Upper lobe of left lung (tissue), 6 donors: ENCODE results near the gene DCST1. TPM values are rescaled to one million over a fixed set of nuclear protein-coding genes. Genes with fewer than 3 reads are reported as not detected.
"Not testable (repeated sequence)": the region's sequence is repeated elsewhere in the genome, so short reads cannot be mapped to it uniquely, and the experiment has no call there.

Source experiments
- ATAC-seq, 2 donors: fragments of 200-7000 bp; cut with Tn5 transposase; one replicate each; pipeline ENCODE4 v1.9.1; 2022; ENCODE audit warnings: mild to moderate bottlenecking in 2 of 2, moderate library complexity in 2 of 2; ENCODE audit not compliant: low FRiP score in 2 of 2
- DNase-seq, 2 donors: peaks; one replicate each; pipeline ENCODE4 v3.0.0-alpha.2; 2019 to 2020
- H3K27ac ChIP-seq, 4 donors: fragments of 200-600 bp; sonication (generic); one replicate each; pipeline ENCODE4 v1.5.1; 2016 to 2019
- H3K27me3 ChIP-seq, 4 donors: fragments of 200-600 bp; sonication (generic); one replicate each; pipeline ENCODE4 v1.5.1; 2017 to 2019
- H3K36me3 ChIP-seq, 4 donors: fragments of 200-600 bp; sonication (generic); one replicate each; pipeline ENCODE4 v1.5.1; 2016 to 2019
- H3K4me1 ChIP-seq, 4 donors: fragments of 200-600 bp; sonication (generic); one replicate each; pipeline ENCODE4 v1.5.1; 2018 to 2019
- H3K4me3 ChIP-seq, 4 donors: fragments of 200-600 bp; sonication (generic); one replicate each; pipeline ENCODE4 v1.5.1; 2017 to 2019; ENCODE audit warnings: mild to moderate bottlenecking in 2 of 4, moderate library complexity in 1 of 4
- H3K9me3 ChIP-seq, 4 donors: fragments of 200-600 bp; sonication (generic); one replicate each; pipeline ENCODE4 v1.5.1; 2018 to 2019
- CTCF ChIP-seq, 6 experiments: fragments of 450-650 bp in 4 of 6; fragments of 200-600 bp in 2 of 6; sonication (generic) in 2 of 6; IDR thresholded peaks; one replicate each; pipeline ENCODE4 v1.5.1; 2016 to 2019; ENCODE audit warnings: antibody characterized with exemption in 6 of 6
- EP300 ChIP-seq, 4 donors: sonication (generic); formaldehyde crosslinking; IDR thresholded peaks; one replicate each; pipeline ENCODE4 v1.5.1; 2017; ENCODE audit warnings: antibody characterized with exemption in 4 of 4, control low read depth in 2 of 4
- POLR2A ChIP-seq, 4 donors: fragments of 450-650 bp; IDR thresholded peaks; one replicate each; pipeline ENCODE4 v1.5.1; 2016 to 2017; ENCODE audit warnings: antibody characterized with exemption in 4 of 4, mild to moderate bottlenecking in 2 of 4
- POLR2AphosphoS5 ChIP-seq, 2 donors: sonication (generic); formaldehyde crosslinking; IDR thresholded peaks; one replicate each; pipeline ENCODE4 v1.5.1; 2017; ENCODE audit warnings: antibody characterized with exemption in 2 of 2
- WGBS, 2 donors: methylation state at CpG; one replicate each; pipeline ENCODE4 v1.1.5; 2017 to 2018; 5-methylcytosine and 5-hydroxymethylcytosine counted together
- total RNA-seq, 6 donors: library from RNA; depleted of rRNA in 4 of 6; stranded (reverse); fragments of >200 nt in 4 of 6; gene quantifications; one replicate each; pipeline versions ENCODE4 v1.1.0 to v1.2.1, GENCODE V29; 2016 to 2021
- donor health status: DM: no; HTN: no; CAD: no; lungs with moderate emphysema.
- donor health status: DM: no; HTN: yes; CAD: no; lungs with severe emphysema.

Gene DCST1
- total RNA-seq, 6 donors from 2014 or later = 0.89 TPM; not detected in 5

- Histone ChIP-seq H3K4me1 (peaks cover 10 to 17% (median 11%) of the 10 kb centered on the region in 4 donors), H3K27me3 (no peaks in the 10 kb centered on the region), H3K9me3 (no peaks in the 10 kb centered on the region), H3K36me3 (peaks cover 0 to 24% (median 8%) of the 10 kb centered on the region in 4 donors), H3K27ac (no peak overlapping the region), H3K4me3 (no peak overlapping the region)
- TF ChIP-seq POLR2A (IDR thresholded peaks at IDR 0.05) (no peak), EP300 (IDR thresholded peaks at IDR 0.05) (no peak), CTCF (IDR thresholded peaks at IDR 0.05) (no peak), POLR2AphosphoS5 (IDR thresholded peaks at IDR 0.05) (no peak)
- DNase-seq = no peak
- WGBS, 2 donors = 64 to 71% methylated on average over 3 of the region's 3 CpGs
- ATAC-seq = no peak
Measured at GRCh38 chr1:154994591-154994990, 39.0 kb upstream of the DCST1 start.

- 59 to 69% methylated on average over 13 of the region's 13 CpGs for WGBS, 2 donors
- H3K9me3 ChIP-seq, H3K27ac ChIP-seq, DNase-seq, H3K27me3 ChIP-seq, H3K4me3 ChIP-seq: not testable (repeated sequence)
- peak in 3 of 6 experiments; percentile 17 to 28 (median 25) for TF ChIP-seq CTCF (IDR thresholded peaks at IDR 0.05)
- Histone ChIP-seq H3K36me3 (peaks cover 0 to 16% (median 5%) of the 10 kb centered on the region in 4 donors), H3K4me1 (peaks cover 16 to 23% (median 19%) of the 10 kb centered on the region in 4 donors)
- peak in 1 of 2 donors; percentile 31 for ATAC-seq
Measured at GRCh38 chr1:154995301-154995983, 38.2 kb upstream of the DCST1 start.

GRCh38 chr1:154996966-154997701, 36.5 kb upstream of the DCST1 start:
- no peak overlapping the region for H3K4me3 ChIP-seq
- H3K27ac ChIP-seq = no peak overlapping the region
- no peaks in the 10 kb centered on the region for H3K9me3 ChIP-seq
- TF ChIP-seq POLR2A (IDR thresholded peaks at IDR 0.05) = no peak
- no peak for TF ChIP-seq POLR2AphosphoS5 (IDR thresholded peaks at IDR 0.05)
- no peak for TF ChIP-seq CTCF (IDR thresholded peaks at IDR 0.05)
- TF ChIP-seq EP300 (IDR thresholded peaks at IDR 0.05) = no peak
- peaks cover 0 to 7% (median 3%) of the 10 kb centered on the region in 4 donors for H3K36me3 ChIP-seq
- H3K27me3 ChIP-seq = no peaks in the 10 kb centered on the region
- peaks cover 16 to 25% (median 21%) of the 10 kb centered on the region in 4 donors for H3K4me1 ChIP-seq
- ATAC-seq = no peak
- DNase-seq = no peak
- 72 to 78% methylated on average over 11 to 15 of the region's 15 CpGs for WGBS, 2 donors

GRCh38 chr1:154998201-154998780, 35.3 kb upstream of the DCST1 start:
- TF ChIP-seq POLR2AphosphoS5 (IDR thresholded peaks at IDR 0.05) (no peak), EP300 (IDR thresholded peaks at IDR 0.05) (no peak), CTCF (IDR thresholded peaks at IDR 0.05) (no peak)
- no peak overlapping the region for H3K27ac ChIP-seq
- H3K36me3 ChIP-seq = no peaks in the 10 kb centered on the region

More at GRCh38 chr1:154998201-154998780, 35.3 kb upstream of the DCST1 start:
- H3K4me1 ChIP-seq = peaks cover 16 to 25% (median 21%) of the 10 kb centered on the region in 4 donors
- H3K4me3 ChIP-seq = no peak overlapping the region
- no peak for DNase-seq
- 74 to 77% methylated on average over 16 of the region's 16 CpGs for WGBS, 2 donors
- no peaks in the 10 kb centered on the region for H3K9me3 ChIP-seq
- no peak for ATAC-seq
- no peaks in the 10 kb centered on the region for H3K27me3 ChIP-seq
